Measurements from ENCODE around the gene XPO6.

Gene XPO6

GRCh38 chr16:28064150-28064549, 147.6 kb downstream of the XPO6 start:
- DNase-seq (ENCODE audit: low read depth in 2 of 2): no peak

GRCh38 chr16:28063591-28064061, 148.1 kb downstream of the XPO6 start, which contains the start of gene GSG1L:
Gene GSG1L, minus strand, starts transcription at chr16:28063714. Its CDS starts 290 bp downstream, at chr16:28063424.
- DNase-seq (ENCODE audit: low read depth in 2 of 2): no peak

DNA sequence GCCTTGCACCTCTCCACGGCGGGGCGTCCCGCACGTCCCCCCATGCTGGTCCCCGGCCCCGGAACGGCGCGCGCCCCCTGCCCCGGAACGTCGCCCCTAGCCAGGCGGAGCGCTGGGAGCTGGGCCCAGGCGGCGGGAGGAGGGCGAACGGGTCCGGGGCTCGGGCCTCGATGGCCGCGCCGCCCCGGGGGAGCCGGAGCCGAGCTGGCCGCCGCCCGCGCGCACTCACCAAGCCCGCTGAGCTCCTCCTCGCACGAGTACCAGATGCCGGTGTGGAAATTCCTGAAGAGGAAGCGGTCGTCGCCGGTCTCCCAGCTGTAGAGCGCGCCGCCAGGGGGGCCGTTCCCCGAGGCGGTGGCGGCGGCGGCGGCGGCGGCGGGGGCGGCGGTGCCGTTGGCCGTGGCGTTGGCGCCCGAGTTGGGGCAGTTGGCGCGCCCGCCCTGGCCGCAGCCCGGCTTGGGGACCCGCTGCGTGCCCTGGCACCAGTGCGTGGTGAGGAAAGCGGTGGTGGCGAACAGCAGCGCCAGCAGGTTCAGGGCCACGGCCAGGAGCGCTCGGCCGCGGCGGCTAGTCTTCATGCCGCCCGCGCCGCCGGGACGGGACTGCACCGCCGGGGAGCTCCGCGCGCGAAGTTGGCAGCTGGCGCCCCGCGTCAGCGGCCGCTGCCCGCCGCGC, 148.8 kb downstream of the XPO6 start:
- DNase-seq (ENCODE audit: low read depth in 2 of 2): no peak

GRCh38 chr16:28062261-28062846, 149.4 kb downstream of the XPO6 start:
- no peak for DNase-seq (ENCODE audit: low read depth in 2 of 2)

DNA sequence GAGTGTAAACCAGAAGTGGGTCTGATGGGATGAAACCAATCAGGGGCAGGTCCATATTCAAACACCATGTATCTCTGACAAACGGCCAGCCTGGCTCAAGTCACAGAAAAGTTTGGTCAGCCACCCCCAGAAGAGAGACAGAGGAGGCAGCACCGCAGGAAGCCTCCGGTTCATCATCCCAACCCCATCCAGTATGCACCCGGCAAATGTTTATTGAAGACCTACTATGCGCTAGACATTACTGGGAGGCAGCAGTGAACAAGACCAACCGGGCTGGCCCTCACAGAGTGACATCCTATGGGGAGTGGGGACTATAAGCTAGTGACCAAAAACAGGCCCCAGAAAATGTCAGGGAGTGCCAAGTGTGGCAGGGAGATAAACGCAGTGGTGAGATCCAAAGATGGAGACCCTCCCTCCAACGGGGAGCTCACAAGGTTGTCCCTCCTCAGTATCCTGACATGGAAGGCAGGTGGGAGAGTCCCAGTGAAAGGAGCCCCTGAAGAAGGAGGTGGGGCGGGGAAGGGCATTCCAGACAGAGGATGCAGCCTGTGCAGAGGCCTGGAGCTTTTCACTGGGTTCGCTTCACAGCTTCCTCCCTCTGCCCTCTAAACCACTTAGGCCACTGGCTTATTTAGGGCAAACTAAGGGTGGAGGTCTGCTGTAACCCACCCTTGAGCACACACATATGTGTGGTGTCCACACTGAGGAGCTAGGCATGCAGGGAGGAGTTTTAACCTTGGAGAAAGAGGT, 150.2 kb downstream of the XPO6 start:
- DNase-seq (ENCODE audit: low read depth in 2 of 2): no peak

- DNase-seq (ENCODE audit: low read depth in 2 of 2): no peak
These were observed 151.8 kb downstream of the XPO6 start for GRCh38 chr16:28059841-28060575.

DNA sequence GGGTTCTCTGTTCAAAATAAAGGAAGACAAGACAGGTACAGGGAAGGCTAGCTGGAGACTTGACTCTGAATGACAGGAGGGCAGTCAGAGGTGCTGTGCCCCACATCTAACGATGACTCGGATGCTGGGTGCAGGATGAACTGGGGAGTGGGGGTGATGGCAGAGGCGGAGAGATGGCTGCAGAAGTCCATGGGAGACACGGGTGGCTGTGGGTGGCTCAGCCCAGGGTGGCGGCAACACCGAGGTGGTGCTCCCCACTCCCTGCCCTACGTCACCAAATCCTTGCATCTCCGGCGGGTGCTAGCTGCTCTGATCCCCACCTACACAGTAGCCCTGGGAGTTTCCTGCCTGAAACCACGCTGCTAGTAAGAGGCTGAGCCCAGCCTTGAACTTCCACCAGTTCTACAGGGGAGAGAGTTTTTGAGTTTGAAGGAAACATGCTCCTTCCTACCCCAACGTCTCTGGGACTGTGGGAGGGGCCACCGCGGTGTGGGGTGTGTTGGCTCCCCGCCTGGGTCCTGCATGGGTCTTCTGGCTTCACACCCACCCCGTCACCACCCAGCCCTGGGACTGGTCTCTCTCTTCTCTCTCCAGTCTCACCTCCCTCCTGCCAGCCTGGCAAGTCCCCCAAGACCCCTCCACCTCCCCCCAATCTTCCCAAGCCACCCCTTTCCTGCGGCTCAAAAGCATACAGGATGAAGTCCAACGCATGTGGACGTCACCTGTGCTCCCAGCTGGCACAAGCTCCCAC, 152.8 kb downstream of the XPO6 start:
- DNase-seq (ENCODE audit: low read depth in 2 of 2): no peak

GRCh38 chr16:28057949-28058348, 153.8 kb downstream of the XPO6 start:
- no peak for DNase-seq (ENCODE audit: low read depth in 2 of 2)

GRCh38 chr16:28053461-28053860, 158.3 kb downstream of the XPO6 start:
- DNase-seq (ENCODE audit: low read depth in 2 of 2): no peak

GRCh38 chr16:28052274-28053128, 159.3 kb downstream of the XPO6 start:
- DNase-seq (ENCODE audit: low read depth in 2 of 2): no peak

GRCh38 chr16:28051486-28051885, 160.3 kb downstream of the XPO6 start:
- no peak for DNase-seq (ENCODE audit: low read depth in 2 of 2)
